Kidney (tissue), 14 donors: ENCODE data around the gene MYRIP. TPM values are rescaled to one million over a fixed set of nuclear protein-coding genes. Genes with fewer than 3 reads are reported as not detected.
A peak's percentile ranks its signal among the peaks of the same experiment; 100 is the strongest.
"Not testable (repeated sequence)": the region's sequence is repeated elsewhere in the genome, so short reads cannot be mapped to it uniquely, and the experiment has no call there.

Experiments used
- DNase-seq, 5 donors: peaks; one replicate each; pipeline ENCODE4 v3.0.0-alpha.2; 2013 to 2020
- FAIRE-seq: peaks from 2 replicates; lab custom pipeline; 2012; peaks lifted over from hg19 to GRCh38; lab: Jason Lieb, UNC
- H3K27ac ChIP-seq, 2 donors: one replicate each; pipeline ENCODE4 v1.7.0; 2013; ENCODE audit warnings: low read depth in 2 of 2, low read length in 2 of 2, inconsistent platforms in 1 of 2
- H3K27me3 ChIP-seq: one replicate; pipeline ENCODE4 v1.7.1; 2013; ENCODE audit warnings: low read length, inconsistent platforms; ENCODE audit not compliant: control insufficient read depth, insufficient read depth
- H3K36me3 ChIP-seq, 3 donors: one replicate each; pipeline versions ENCODE4 v1.7.0 to v1.7.1; 2013; ENCODE audit warnings: low read length in 3 of 3, control low read depth in 1 of 3, inconsistent platforms in 1 of 3; ENCODE audit not compliant: insufficient read depth in 3 of 3, control insufficient read depth in 2 of 3
- H3K4me1 ChIP-seq, 3 donors: one replicate each; pipeline versions ENCODE4 v1.7.0 to v1.7.1; 2013; ENCODE audit warnings: low read length in 3 of 3, inconsistent platforms in 1 of 3, low read depth in 1 of 3; ENCODE audit not compliant: control insufficient read depth in 2 of 3, insufficient read depth in 2 of 3
- H3K4me3 ChIP-seq, 3 donors: one replicate each; pipeline versions ENCODE4 v1.7.0 to v1.8.1; 2013; ENCODE audit warnings: low read length in 3 of 3, control low read depth in 1 of 3, inconsistent platforms in 1 of 3
- H3K9ac ChIP-seq, 3 donors: one replicate each; pipeline versions ENCODE4 v1.7.0 to v1.7.1; 2013; ENCODE audit warnings: low read length in 3 of 3, control low read depth in 1 of 3, inconsistent platforms in 1 of 3
- H3K9me3 ChIP-seq, 3 donors: one replicate each; pipeline versions ENCODE4 v1.7.0 to v1.7.1; 2013; ENCODE audit warnings: low read length in 3 of 3, control low read depth in 1 of 3, inconsistent platforms in 1 of 3; ENCODE audit not compliant: control insufficient read depth in 2 of 3, insufficient read depth in 1 of 3
- intact Hi-C: fragments of 100-400 bp; cut with DNase I; formaldehyde crosslinking; loops from one replicate; pipeline ENCODE4 v1.11.1; 2022
- polyA plus RNA-seq: library from polyadenylated mRNA; stranded (reverse); fragments of 350-450 nt; fragmentation: Illumina TruSeq; extraction: RNeasy Lipid Tissue Mini Kit (QIAGEN cat#74804); gene quantifications from one replicate; pipeline ENCODE4 v1.2.3, GENCODE V29; 2014; ENCODE audit warnings: low read depth, low replicate concordance; ENCODE audit not compliant: insufficient read depth
- total RNA-seq: library from RNA; stranded (reverse); fragmentation: NEBNext Ultra II Directional; extraction: Animal tissue kit (Norgen Biotek cat#: 25700); gene quantifications from one replicate; pipeline ENCODE4 v1.2.1, GENCODE V29; 2021
- TF ChIP-seq, protein P1 (sequence below): IDR thresholded peaks from 3 replicates; pipeline ENCODE4 v1.5.1; 2012; ENCODE audit warnings: mild to moderate bottlenecking, moderate library complexity, borderline replicate concordance; ENCODE audit not compliant: insufficient read depth; ENCODE audit errors: extremely low read depth
- donor health status: control.
- donor health status: control.
- donor health status: control.
- donor health status: control.
- donor health status: control.
- donor health status: DM: yes; HTN: yes; CAD: no.
- donor health status: Normal renal cell carcinoma (clear cell type).

Gene MYRIP
- total and polyA plus RNA-seq, 2 donors from 2014 or later = 0.92 to 6.6 TPM

- TF ChIP-seq, protein P1, sequence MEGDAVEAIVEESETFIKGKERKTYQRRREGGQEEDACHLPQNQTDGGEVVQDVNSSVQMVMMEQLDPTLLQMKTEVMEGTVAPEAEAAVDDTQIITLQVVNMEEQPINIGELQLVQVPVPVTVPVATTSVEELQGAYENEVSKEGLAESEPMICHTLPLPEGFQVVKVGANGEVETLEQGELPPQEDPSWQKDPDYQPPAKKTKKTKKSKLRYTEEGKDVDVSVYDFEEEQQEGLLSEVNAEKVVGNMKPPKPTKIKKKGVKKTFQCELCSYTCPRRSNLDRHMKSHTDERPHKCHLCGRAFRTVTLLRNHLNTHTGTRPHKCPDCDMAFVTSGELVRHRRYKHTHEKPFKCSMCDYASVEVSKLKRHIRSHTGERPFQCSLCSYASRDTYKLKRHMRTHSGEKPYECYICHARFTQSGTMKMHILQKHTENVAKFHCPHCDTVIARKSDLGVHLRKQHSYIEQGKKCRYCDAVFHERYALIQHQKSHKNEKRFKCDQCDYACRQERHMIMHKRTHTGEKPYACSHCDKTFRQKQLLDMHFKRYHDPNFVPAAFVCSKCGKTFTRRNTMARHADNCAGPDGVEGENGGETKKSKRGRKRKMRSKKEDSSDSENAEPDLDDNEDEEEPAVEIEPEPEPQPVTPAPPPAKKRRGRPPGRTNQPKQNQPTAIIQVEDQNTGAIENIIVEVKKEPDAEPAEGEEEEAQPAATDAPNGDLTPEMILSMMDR = no peak
- no peak for FAIRE-seq
- Histone ChIP-seq H3K36me3 (no peaks in the 10 kb centered on the region), H3K4me3 (no peak overlapping the region), H3K27me3 (peaks cover 10% of the 10 kb centered on the region), H3K4me1 (peaks cover 0 to 9% (median 0%) of the 10 kb centered on the region in 3 donors), H3K9ac (no peak overlapping the region), H3K9me3 (no peaks in the 10 kb centered on the region), H3K27ac (no peak overlapping the region)
- no peak for DNase-seq
- intact Hi-C loops = no loop called here
These were observed 4.6 kb downstream of the MYRIP start for GRCh38 chr3:39814007-39814406.

DNA sequence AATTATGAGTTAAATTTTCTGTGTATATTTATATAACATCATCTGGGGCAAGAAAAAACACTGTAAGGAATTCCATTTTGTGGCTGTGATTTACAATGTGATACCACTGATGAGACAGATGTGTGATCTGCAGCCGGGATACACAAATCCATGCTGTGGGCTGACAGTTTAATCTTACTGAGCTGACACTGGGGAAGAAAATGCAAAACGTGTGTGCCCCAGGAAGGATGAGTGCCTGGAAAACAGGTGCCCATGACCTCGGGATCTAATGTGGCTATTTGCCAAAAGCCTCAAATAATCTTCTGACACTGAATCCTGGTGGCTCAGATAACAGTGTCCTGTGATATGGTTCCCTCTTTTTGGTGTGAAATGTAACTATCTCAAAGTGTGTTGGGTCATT is 10.5 kb downstream of the MYRIP start:
- TF ChIP-seq, protein P1 = no peak
- intact Hi-C loops = no loop called here
- DNase-seq (peak in 2 of 5 donors; percentile 7 to 16), FAIRE-seq (no peak)
- Histone ChIP-seq H3K27ac (no peak overlapping the region), H3K4me1 (no peaks in the 10 kb centered on the region), H3K9ac (no peak overlapping the region), H3K9me3 (no peaks in the 10 kb centered on the region), H3K36me3 (no peaks in the 10 kb centered on the region), H3K27me3 (no peaks in the 10 kb centered on the region), H3K4me3 (no peak overlapping the region)

DNA sequence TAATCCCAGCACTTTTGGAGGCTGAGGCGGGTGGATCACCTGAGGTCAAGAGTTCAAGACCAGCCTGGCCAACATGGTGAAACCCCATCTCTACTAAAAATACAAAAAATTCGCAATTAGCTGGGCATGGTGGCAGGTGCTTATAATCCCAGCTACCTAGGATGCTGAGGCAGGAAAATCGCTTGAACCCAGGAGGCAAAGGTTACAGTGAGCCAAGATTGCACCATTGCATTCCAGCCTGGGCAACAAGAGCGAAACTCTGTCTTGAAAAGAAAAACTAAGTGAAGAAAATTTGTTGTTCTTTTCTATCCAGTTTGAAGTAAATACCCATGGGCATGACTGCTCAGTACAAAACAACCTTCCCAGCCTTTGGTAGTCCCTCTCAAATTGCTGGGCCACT is 24.4 kb downstream of the MYRIP start:
- H3K27ac ChIP-seq, H3K4me3 ChIP-seq, FAIRE-seq, H3K9ac ChIP-seq, H3K36me3 ChIP-seq, DNase-seq, H3K9me3 ChIP-seq, H3K4me1 ChIP-seq, intact Hi-C loops, H3K27me3 ChIP-seq: not testable (repeated sequence)

DNA sequence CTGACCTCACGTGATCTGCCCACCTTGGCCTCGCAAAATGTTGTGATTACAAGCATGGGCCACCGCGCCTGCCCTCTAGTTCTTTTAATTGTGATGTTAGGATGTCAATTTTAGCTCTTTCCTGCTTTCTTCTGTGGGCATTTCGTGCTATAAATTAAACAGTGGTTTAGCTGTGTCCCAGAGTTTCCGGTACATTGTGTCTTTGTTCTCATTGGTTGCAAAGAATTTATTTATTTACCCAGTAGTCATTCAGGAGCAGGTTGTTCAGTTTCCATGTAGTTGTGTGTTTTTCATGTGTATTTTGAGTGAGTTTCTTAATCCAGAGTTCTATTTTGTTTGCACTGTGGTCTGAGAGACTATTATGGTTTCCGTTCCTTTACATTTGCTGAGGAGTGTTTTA is 30.1 kb downstream of the MYRIP start:
- Histone ChIP-seq H3K9me3 (no peaks in the 10 kb centered on the region), H3K27me3 (no peaks in the 10 kb centered on the region), H3K4me3 (no peak overlapping the region), H3K27ac (no peak overlapping the region), H3K36me3 (no peaks in the 10 kb centered on the region), H3K9ac (no peak overlapping the region), H3K4me1 (no peaks in the 10 kb centered on the region)
- intact Hi-C loops = no loop called here
- DNase-seq (no peak), FAIRE-seq (no peak)
- TF ChIP-seq, protein P1 = no peak
